B cell (primary cell): ENCODE results near the gene PLA2G2F. TPM values are rescaled to one million over a fixed set of nuclear protein-coding genes. Genes with fewer than 3 reads are reported as not detected.

Experiments used
- ATAC-seq: fragments of 200-7000 bp; cut with Tn5 transposase; one replicate; pipeline ENCODE4 v1.10.0; 2021; ENCODE audit warnings: low read depth, mild to moderate bottlenecking, moderate number of reproducible peaks, moderate library complexity
- CTCF ChIA-PET: fragments of 350-600 bp; sonication (Branson Sonifier 250); formaldehyde crosslinking; loops from one replicate; lab custom pipeline; 2021; ENCODE audit warnings: antibody characterized with exemption, inconsistent platforms; lab: Charles Lee
- POLR2A ChIA-PET: fragments of 350-600 bp; sonication (Branson Sonifier 250); formaldehyde crosslinking; loops from one replicate; lab custom pipeline; 2021; ENCODE audit warnings: antibody characterized with exemption; lab: Charles Lee
- DNase-seq: peaks from one replicate; pipeline ENCODE4 v3.0.0; 2013
- H2AFZ ChIP-seq: 2 replicates; pipeline ENCODE4 v1.6.1; 2012; ENCODE audit warnings: mild to moderate bottlenecking, low read depth, low read length; ENCODE audit not compliant: insufficient read depth, poor library complexity, severe bottlenecking
- H3K27ac ChIP-seq, 2 donors: 1 replicate in 1 of 2; 2 replicates in 1 of 2; pipeline ENCODE4 v1.5.1; 2012 to 2013; ENCODE audit warnings: low read length in 2 of 2, mild to moderate bottlenecking in 2 of 2, moderate library complexity in 1 of 2
- H3K27me3 ChIP-seq, 4 experiments: fragments of 200-600 bp in 1 of 4; sonication (generic) in 1 of 4; replicated peaks in 1 of 4; 1 replicate in 2 of 4; 2 replicates in 2 of 4; pipeline versions ENCODE4 v1.6.1 to v1.7.0; 2013 to 2016; ENCODE audit warnings: low read length in 3 of 4, mild to moderate bottlenecking in 2 of 4, mixed read lengths in 1 of 4, moderate library complexity in 1 of 4; ENCODE audit not compliant: insufficient read depth in 4 of 4, control insufficient read depth in 3 of 4; ENCODE audit errors: control extremely low read depth in 1 of 4
- H3K36me3 ChIP-seq, 2 experiments: replicated peaks in 1 of 2; 1 replicate in 1 of 2; 2 replicates in 1 of 2; pipeline versions ENCODE4 v1.6.1 to v1.7.1; 2013; ENCODE audit warnings: low read length in 1 of 2; ENCODE audit not compliant: insufficient read depth in 2 of 2, control insufficient read depth in 1 of 2; ENCODE audit errors: control extremely low read depth in 1 of 2, extremely low read depth in 1 of 2
- H3K4me1 ChIP-seq, 2 donors: fragments of 200-600 bp in 1 of 2; sonication (generic) in 1 of 2; 1 replicate in 1 of 2; 2 replicates in 1 of 2; pipeline versions ENCODE4 v1.5.1 to v1.6.1; 2013 to 2017; ENCODE audit warnings: low read length in 2 of 2; ENCODE audit not compliant: control insufficient read depth in 2 of 2, insufficient read depth in 2 of 2
- H3K4me2 ChIP-seq: replicated peaks from 2 replicates; pipeline ENCODE3; 2012; ENCODE audit warnings: mild to moderate bottlenecking, low read depth, low read length; ENCODE audit not compliant: poor library complexity, severe bottlenecking
- H3K4me3 ChIP-seq, 5 experiments: fragments of 200-600 bp in 1 of 5; sonication (generic) in 1 of 5; 1 replicate in 3 of 5; 2 replicates in 2 of 5; pipeline versions ENCODE4 v1.5.1 to v1.7.0; 2011 to 2016; ENCODE audit warnings: low read length in 4 of 5, mild to moderate bottlenecking in 4 of 5, low read depth in 2 of 5, control low read depth in 1 of 5, moderate library complexity in 1 of 5; ENCODE audit not compliant: insufficient read depth in 1 of 5; ENCODE audit errors: control extremely low read depth in 1 of 5, extremely low read depth in 1 of 5
- H3K79me2 ChIP-seq: fragments of 200-600 bp; sonication (generic); one replicate; pipeline ENCODE4 v1.6.0; 2016; ENCODE audit warnings: low read length; ENCODE audit not compliant: control insufficient read depth, insufficient read depth
- H3K9ac ChIP-seq: fragments of 200-600 bp; sonication (generic); 2 replicates; pipeline ENCODE4 v1.6.1; 2017; ENCODE audit warnings: mild to moderate bottlenecking, low read length, moderate library complexity
- H3K9me3 ChIP-seq, 3 donors: one replicate each; pipeline versions ENCODE4 v1.6.1 to v1.7.1; 2013; ENCODE audit warnings: low read length in 2 of 3; ENCODE audit not compliant: control insufficient read depth in 2 of 3, insufficient read depth in 1 of 3; ENCODE audit errors: control extremely low read depth in 1 of 3
- H4K20me1 ChIP-seq: 2 replicates; pipeline ENCODE4 v1.6.0; 2012; ENCODE audit warnings: mild to moderate bottlenecking, low read length; ENCODE audit not compliant: insufficient read depth, control insufficient read depth, poor library complexity, severe bottlenecking
- H3K27ac Mint-ChIP-seq: one replicate; pipeline ENCODE4 v1.8.0; 2021; ENCODE audit warnings: mixed read lengths
- H3K27me3 Mint-ChIP-seq: one replicate; pipeline ENCODE4 v1.8.0; 2021; ENCODE audit warnings: mixed read lengths
- H3K4me1 Mint-ChIP-seq: one replicate; pipeline ENCODE4 v1.8.0; 2021; ENCODE audit warnings: mixed read lengths
- H3K4me3 Mint-ChIP-seq: one replicate; pipeline ENCODE4 v1.8.0; 2021; ENCODE audit warnings: mixed read lengths
- H3K9me3 Mint-ChIP-seq: one replicate; pipeline ENCODE4 v1.8.0; 2022; ENCODE audit warnings: mixed read lengths; ENCODE audit not compliant: insufficient read depth
- CTCF ChIP-seq: fragments of 200-600 bp; IDR thresholded peaks from one replicate; pipeline ENCODE4 v1.8.0; 2022; ENCODE audit warnings: antibody characterized with exemption, mild to moderate bottlenecking
- EZH2 ChIP-seq: IDR thresholded peaks from 2 replicates; pipeline ENCODE4 v1.6.1; 2012; ENCODE audit warnings: borderline replicate concordance, low read depth, mild to moderate bottlenecking, moderate library complexity, low read length; ENCODE audit not compliant: insufficient read depth, poor library complexity, severe bottlenecking
- WGBS: methylation state at CpG from one replicate; pipeline ENCODE4 v1.1.5; 2013; ENCODE audit warnings: missing lambda C conversion rate; ENCODE audit not compliant: insufficient coverage; 5-methylcytosine and 5-hydroxymethylcytosine counted together
- intact Hi-C: fragments of 100-400 bp; cut with micrococcal nuclease; formaldehyde crosslinking; loops from one replicate; pipeline ENCODE4 v1.10.0; 2022
- polyA plus RNA-seq: library from polyadenylated mRNA; depleted of rRNA; stranded (reverse); fragments of >200 nt; gene quantifications from 2 replicates; pipeline ENCODE4 v1.2.3, GENCODE V29; 2012
- total RNA-seq, 2 donors: library from RNA; stranded (reverse); fragments of 120-200 nt in 1 of 2; gene quantifications; 1 replicate in 1 of 2; 2 replicates in 1 of 2; pipeline versions ENCODE4 v1.2.3 to v1.2.4, GENCODE V29; 2013 to 2022

Gene PLA2G2F
- total and polyA plus RNA-seq, 2 donors (not counting 1 experiment from before 2014, with no cell fraction given): not detected

GRCh38 chr1:20148571-20149500, 9.7 kb downstream of the PLA2G2F start:
- peaks cover 9% of the 10 kb centered on the region for H3K4me1 Mint-ChIP-seq
- H3K36me3 ChIP-seq: no peaks in the 10 kb centered on the region
- no peaks in the 10 kb centered on the region for H3K79me2 ChIP-seq
- POLR2A ChIA-PET: no interaction called here
- no peaks in the 10 kb centered on the region for H3K9me3 ChIP-seq
- H3K4me1 ChIP-seq: peaks cover 5 to 10% of the 10 kb centered on the region in 2 donors
- TF ChIP-seq CTCF (no peak), EZH2 (no peak)
- WGBS: 91% methylated on average over 12 of the region's 13 CpGs
- H3K27ac Mint-ChIP-seq: no peak overlapping the region
- H4K20me1 ChIP-seq: no peaks in the 10 kb centered on the region
- CTCF ChIA-PET: interaction anchor here (2.4 kb wide), 1 partner anchor 174 kb away, joined by 10 read pairs; no protein-coding TSS in a partner anchor
- intact Hi-C loops: no loop called here
- H3K9ac ChIP-seq: no peak overlapping the region
- ATAC-seq: no peak
- no peaks in the 10 kb centered on the region for H3K9me3 Mint-ChIP-seq
- no peak overlapping the region for H3K4me3 Mint-ChIP-seq
- H3K4me2 ChIP-seq: no peak overlapping the region
- no peaks in the 10 kb centered on the region for H3K27me3 Mint-ChIP-seq
- no peak overlapping the region for H2AFZ ChIP-seq
- H3K27ac ChIP-seq: no peak overlapping the region
- H3K4me3 ChIP-seq: no peak overlapping the region
- H3K27me3 ChIP-seq: no peaks in the 10 kb centered on the region
- no peak for DNase-seq
